HUES48 (cell line): ENCODE measurements around the gene ARHGEF4.

ENCODE experiments used
- H3K27ac ChIP-seq: one replicate; pipeline ENCODE4 v1.7.0; 2013; ENCODE audit warnings: low read depth, low read length, inconsistent platforms
- H3K27me3 ChIP-seq: 2 replicates; pipeline ENCODE4 v1.6.1; 2013; ENCODE audit warnings: mild to moderate bottlenecking, low read length; ENCODE audit not compliant: control insufficient read depth, insufficient read depth
- H3K36me3 ChIP-seq: 2 replicates; pipeline ENCODE4 v1.6.1; 2013; ENCODE audit warnings: low read length; ENCODE audit not compliant: control insufficient read depth, insufficient read depth
- H3K4me1 ChIP-seq: 2 replicates; pipeline ENCODE4 v1.6.1; 2013; ENCODE audit warnings: mild to moderate bottlenecking, low read length; ENCODE audit not compliant: control insufficient read depth, insufficient read depth
- H3K4me3 ChIP-seq: 2 replicates; pipeline ENCODE4 v1.5.1; 2013; ENCODE audit warnings: mild to moderate bottlenecking, low read depth, low read length
- H3K9ac ChIP-seq: 2 replicates; pipeline ENCODE4 v1.6.1; 2013; ENCODE audit warnings: mild to moderate bottlenecking, low read depth, low read length, moderate library complexity
- H3K9me3 ChIP-seq: 2 replicates; pipeline ENCODE4 v1.6.1; 2013; ENCODE audit warnings: low read length; ENCODE audit not compliant: control insufficient read depth, insufficient read depth

The ARHGEF4 gene

GRCh38 chr2:130930740-130931659 is 94.3 kb downstream of the ARHGEF4 start:
- H3K9me3 ChIP-seq, result no peaks in the 10 kb centered on the region
- no peak overlapping the region for H3K27ac ChIP-seq
- H3K4me3 ChIP-seq, result no peak overlapping the region
- H3K27me3 ChIP-seq, result no peaks in the 10 kb centered on the region
- no peak overlapping the region for H3K9ac ChIP-seq
- H3K36me3 ChIP-seq, result no peaks in the 10 kb centered on the region
- peaks cover 13% of the 10 kb centered on the region for H3K4me1 ChIP-seq

GRCh38 chr2:130933501-130933900 is 96.8 kb downstream of the ARHGEF4 start:
- 0 out of 2 replicates have a peak, but pooled peaks cover 2% of the 10 kb centered on the region for H3K9me3 ChIP-seq
- no peak overlapping the region for H3K4me3 ChIP-seq
- no peak overlapping the region for H3K27ac ChIP-seq
- no peak overlapping the region for H3K9ac ChIP-seq
- H3K36me3 ChIP-seq, result no peaks in the 10 kb centered on the region
- H3K4me1 ChIP-seq, result peaks cover 8% of the 10 kb centered on the region; the same call in 1 of the 2 replicates
- H3K27me3 ChIP-seq, result no peaks in the 10 kb centered on the region

GRCh38 chr2:130936451-130936850 is 99.7 kb downstream of the ARHGEF4 start:
- Histone ChIP-seq H3K27ac (no peak overlapping the region), H3K4me3 (no peak overlapping the region)

GRCh38 chr2:130947967-130948366 is 111.3 kb downstream of the ARHGEF4 start:
- Histone ChIP-seq H3K9me3 (no peaks in the 10 kb centered on the region; the same call in 1 of the 2 replicates), H3K27ac (no peak overlapping the region), H3K9ac (no peak overlapping the region), H3K4me3 (no peak overlapping the region), H3K36me3 (no peaks in the 10 kb centered on the region), H3K4me1 (no peaks in the 10 kb centered on the region), H3K27me3 (no peaks in the 10 kb centered on the region)

More at GRCh38 chr2:130936451-130936850, 99.7 kb downstream of the ARHGEF4 start:
- Histone ChIP-seq H3K9me3 (0 out of 2 replicates have a peak, but pooled peaks cover 2% of the 10 kb centered on the region), H3K27me3 (no peaks in the 10 kb centered on the region), H3K9ac (no peak overlapping the region), H3K4me1 (peaks cover 7% of the 10 kb centered on the region; the same call in 1 of the 2 replicates), H3K36me3 (no peaks in the 10 kb centered on the region)

GRCh38 chr2:130949954-130950353 is 113.2 kb downstream of the ARHGEF4 start:
- Histone ChIP-seq H3K36me3 (no peaks in the 10 kb centered on the region), H3K9me3 (no peaks in the 10 kb centered on the region; the same call in 1 of the 2 replicates), H3K4me1 (no peaks in the 10 kb centered on the region), H3K4me3 (no peak overlapping the region), H3K9ac (no peak overlapping the region), H3K27me3 (no peaks in the 10 kb centered on the region), H3K27ac (no peak overlapping the region)

- Histone ChIP-seq H3K4me3 (no peak overlapping the region), H3K27me3 (no peaks in the 10 kb centered on the region), H3K9ac (no peak overlapping the region), H3K36me3 (no peaks in the 10 kb centered on the region), H3K9me3 (no peaks in the 10 kb centered on the region; the same call in 1 of the 2 replicates), H3K4me1 (no peaks in the 10 kb centered on the region), H3K27ac (no peak overlapping the region)
Observed at GRCh38 chr2:130951018-130951417, 114.3 kb downstream of the ARHGEF4 start.

- H3K9ac ChIP-seq, result no peak overlapping the region
- no peaks in the 10 kb centered on the region for H3K4me1 ChIP-seq
- no peaks in the 10 kb centered on the region; the same call in 1 of the 2 replicates for H3K9me3 ChIP-seq
- H3K4me3 ChIP-seq, result no peak overlapping the region
- H3K27me3 ChIP-seq, result no peaks in the 10 kb centered on the region
- H3K36me3 ChIP-seq, result no peaks in the 10 kb centered on the region
- no peak overlapping the region for H3K27ac ChIP-seq
Observed at GRCh38 chr2:130954873-130955272, 118.2 kb downstream of the ARHGEF4 start.

- Histone ChIP-seq H3K4me1 (0 out of 2 replicates have a peak, but pooled peaks cover 2% of the 10 kb centered on the region), H3K9me3 (no peaks in the 10 kb centered on the region; the same call in 1 of the 2 replicates), H3K36me3 (no peaks in the 10 kb centered on the region), H3K27me3 (peaks cover 27% of the 10 kb centered on the region), H3K4me3 (no peak overlapping the region), H3K9ac (no peak overlapping the region), H3K27ac (no peak overlapping the region)
Observed at GRCh38 chr2:130957915-130958314, 121.2 kb downstream of the ARHGEF4 start.

- Histone ChIP-seq H3K9ac (no peak overlapping the region), H3K27me3 (peaks cover 64% of the 10 kb centered on the region), H3K27ac (no peak overlapping the region), H3K4me3 (peak overlapping the region; percentile 51; the same call in 1 of the 2 replicates), H3K4me1 (peaks cover 36% of the 10 kb centered on the region), H3K9me3 (no peaks in the 10 kb centered on the region), H3K36me3 (no peaks in the 10 kb centered on the region)
Observed at GRCh38 chr2:130963196-130963848, 126.6 kb downstream of the ARHGEF4 start.

GRCh38 chr2:130963849-130964793 is 127.4 kb downstream of the ARHGEF4 start:
- H3K36me3 ChIP-seq, result no peaks in the 10 kb centered on the region
- H3K4me3 ChIP-seq, result peak overlapping the region; percentile 51
- H3K9ac ChIP-seq, result no peak overlapping the region
- peaks cover 36% of the 10 kb centered on the region for H3K4me1 ChIP-seq
- no peaks in the 10 kb centered on the region for H3K9me3 ChIP-seq
- H3K27me3 ChIP-seq, result peaks cover 64% of the 10 kb centered on the region
- no peak overlapping the region for H3K27ac ChIP-seq
